Lung microvascular endothelial cell (primary cell): ENCODE results near the gene PTH2R. TPM values are rescaled to one million over a fixed set of nuclear protein-coding genes. Genes with fewer than 3 reads are reported as not detected.
"Not testable (repeated sequence)": the region's sequence is repeated elsewhere in the genome, so short reads cannot be mapped to it uniquely, and the experiment has no call there.

Experiments
- DNase-seq, 2 donors: peaks; one replicate each; pipeline versions ENCODE4 v3.0.0 to v3.0.0-alpha.2; 2010; ENCODE audit warnings: low read depth in 2 of 2
- total RNA-seq: library from RNA; depleted of rRNA; stranded (reverse); fragments of >200 nt; gene quantifications from 2 replicates; pipeline ENCODE4 v1.2.1, GENCODE V29; 2014

PTH2R gene
- total RNA-seq, 1 donor from 2014 or later, result not detected

- peak in 1 of 2 donors; percentile 17 for DNase-seq
Measured at GRCh38 chr2:208392300-208392699, 14.3 kb upstream of the PTH2R start.

- DNase-seq, result not testable (repeated sequence)
Measured at GRCh38 chr2:208396796-208397195, 9.8 kb upstream of the PTH2R start.

DNA sequence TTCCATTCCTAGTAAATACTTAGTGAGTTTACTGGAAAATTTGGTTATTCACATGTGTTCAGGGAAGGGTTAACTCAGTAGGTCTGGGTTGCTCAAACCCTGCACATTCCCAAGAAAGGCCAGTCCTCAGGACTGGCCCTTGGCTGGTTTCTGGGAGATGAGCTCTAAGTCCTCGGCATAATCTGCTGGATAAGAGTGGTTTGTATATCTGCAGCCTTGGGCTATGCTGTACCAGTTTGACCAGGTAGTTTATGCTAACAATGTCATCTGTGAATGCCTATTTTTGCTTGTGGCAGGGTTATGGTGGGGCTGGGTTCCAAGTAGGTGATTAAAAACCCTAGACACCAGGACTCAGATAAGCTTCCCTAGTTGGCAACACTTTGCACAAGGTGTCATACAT lies 7.4 kb upstream of the PTH2R start:
- DNase-seq, result no peak

- DNase-seq, result peak in 1 of 2 donors; percentile 37
Measured at GRCh38 chr2:208407667-208408066, 1.1 kb downstream of the PTH2R start.

DNA sequence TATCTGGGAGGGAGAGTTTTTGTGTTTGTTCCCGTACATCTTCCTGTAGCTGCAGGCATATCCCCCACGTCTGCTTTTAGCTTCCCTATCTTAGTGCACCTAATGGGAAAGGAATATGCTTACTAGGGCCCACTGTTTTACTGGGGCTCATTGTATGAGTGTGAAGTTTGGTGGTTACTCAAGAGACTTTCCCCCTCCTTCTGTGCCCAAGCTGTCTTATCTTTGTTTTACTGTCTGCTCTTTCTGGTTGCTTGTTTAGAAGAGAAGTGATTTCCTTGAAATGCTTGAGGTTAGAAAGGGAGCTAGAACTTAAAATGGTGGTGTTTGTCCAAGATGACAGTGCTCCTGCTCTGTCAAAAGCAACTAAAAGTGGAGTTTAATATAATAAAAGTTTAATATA lies 7.3 kb downstream of the PTH2R start:
- DNase-seq, result no peak

DNA sequence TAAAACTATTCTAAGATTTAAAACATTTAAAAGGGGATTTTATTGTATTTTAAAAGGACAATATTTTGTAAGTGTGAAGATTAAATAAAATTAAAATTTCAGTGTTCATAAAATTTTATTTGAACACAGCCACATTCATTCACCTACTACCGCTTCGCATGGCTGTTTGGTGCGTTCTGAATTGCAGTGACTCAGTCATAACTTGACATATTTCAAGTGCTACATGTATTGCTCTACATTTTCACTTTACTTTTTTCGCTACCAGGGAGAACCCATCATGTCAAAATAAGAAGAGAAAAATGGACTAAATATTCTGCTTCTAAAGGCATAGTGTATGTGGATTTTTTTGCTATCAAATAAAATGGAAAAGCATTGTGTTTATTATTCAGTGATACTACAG lies 8.7 kb downstream of the PTH2R start:
- DNase-seq, result no peak

DNA sequence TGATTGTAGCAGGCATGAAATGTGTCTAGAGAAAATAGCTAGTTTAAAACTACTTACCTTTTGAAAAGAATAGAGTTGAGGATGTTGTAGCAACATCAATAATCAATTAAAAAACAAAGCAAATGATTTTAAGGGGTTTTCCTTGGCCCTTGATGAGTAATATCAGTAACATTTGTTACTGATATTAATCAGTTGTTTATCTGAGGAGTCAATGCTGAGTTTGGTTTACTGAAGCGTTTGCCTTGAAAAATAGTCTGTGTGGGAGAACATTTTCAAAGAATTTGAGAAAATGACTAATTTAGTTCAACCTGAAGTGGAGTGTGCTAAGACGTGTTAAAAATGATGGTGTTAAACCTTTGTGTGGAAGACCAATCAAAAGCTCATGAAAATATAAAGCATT lies 9.3 kb downstream of the PTH2R start:
- DNase-seq, result no peak

- DNase-seq, result no peak
Measured at GRCh38 chr2:208426412-208427045, 19.9 kb downstream of the PTH2R start.

DNA sequence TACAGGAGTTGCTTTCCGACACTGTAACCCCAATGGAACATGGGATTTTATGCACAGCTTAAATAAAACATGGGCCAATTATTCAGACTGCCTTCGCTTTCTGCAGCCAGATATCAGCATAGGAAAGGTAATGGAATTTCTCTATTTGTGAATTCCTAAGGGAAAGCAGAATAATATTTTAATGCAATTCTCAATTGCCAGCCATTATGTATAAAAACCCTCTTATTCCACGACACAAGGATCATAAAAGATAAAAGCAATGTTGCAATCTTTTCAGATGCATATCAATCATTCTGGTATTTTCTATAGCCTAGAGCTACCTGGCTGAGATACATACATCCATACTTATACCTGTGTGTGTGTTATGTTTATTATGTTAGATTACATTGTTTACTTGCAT lies 31.2 kb downstream of the PTH2R start:
- no peak for DNase-seq

DNA sequence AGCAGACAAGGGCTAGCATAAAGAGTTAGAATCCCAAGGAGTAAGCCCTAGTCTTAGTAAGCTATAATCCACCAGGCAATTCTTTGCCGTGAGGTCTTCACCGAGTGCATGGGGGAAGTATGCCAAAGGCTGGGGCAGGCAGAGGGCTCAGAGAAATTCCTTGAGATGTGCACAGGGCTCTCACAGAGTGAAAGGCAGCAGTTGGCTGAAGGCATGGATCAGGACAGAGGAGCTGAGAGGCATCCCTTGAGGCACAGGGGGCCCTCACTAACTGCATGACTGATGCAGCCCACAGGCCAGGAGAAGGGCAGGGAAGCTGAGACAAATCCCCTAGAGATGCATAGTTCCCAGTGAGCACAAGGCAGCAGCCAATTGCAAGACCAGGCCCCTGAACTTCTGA lies 34.1 kb downstream of the PTH2R start:
- DNase-seq, result no peak

- DNase-seq, result no peak
Measured at GRCh38 chr2:208441951-208442350, 35.4 kb downstream of the PTH2R start.

GRCh38 chr2:208447447-208447846 lies 40.9 kb downstream of the PTH2R start:
- DNase-seq, result not testable (repeated sequence)

GRCh38 chr2:208451061-208451460 lies 44.5 kb downstream of the PTH2R start:
- no peak for DNase-seq

DNA sequence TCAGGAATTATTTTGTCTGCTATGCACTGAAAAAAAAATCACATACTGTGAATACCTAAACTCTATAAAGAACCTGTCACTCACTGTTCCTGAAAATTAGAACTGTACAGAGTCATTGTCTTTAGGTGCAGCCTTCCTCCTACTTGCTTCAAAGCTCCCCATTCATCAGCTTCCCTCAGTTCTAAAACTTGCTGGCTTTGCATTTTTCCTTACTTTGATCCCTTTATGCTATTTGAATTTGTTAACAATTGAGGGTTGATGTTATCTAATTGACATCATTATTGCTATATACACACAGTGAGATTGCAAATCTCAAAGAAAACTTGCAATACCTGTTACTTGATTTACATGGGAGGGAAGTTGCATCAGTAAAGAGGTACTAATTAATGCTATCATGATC lies 48.3 kb downstream of the PTH2R start:
- no peak for DNase-seq

DNA sequence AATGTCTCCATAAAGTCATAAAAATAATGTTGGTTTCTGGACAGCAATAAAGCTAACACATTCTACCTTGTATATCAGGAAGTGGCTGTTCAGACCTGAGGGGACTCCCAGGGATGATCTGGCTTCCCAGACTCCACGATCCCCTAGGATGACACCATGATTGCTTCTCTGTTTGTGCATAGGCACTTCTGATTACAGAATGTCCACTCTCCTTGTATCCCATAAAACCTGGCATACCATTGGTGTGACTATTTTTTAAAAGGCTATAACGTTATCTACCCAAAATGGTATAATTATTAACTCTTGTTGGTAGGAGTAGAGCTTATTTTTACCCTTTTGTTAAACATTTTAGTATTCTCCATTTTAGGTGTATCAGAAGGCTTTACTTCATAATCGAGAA lies 57.1 kb downstream of the PTH2R start:
- DNase-seq, result no peak

DNA sequence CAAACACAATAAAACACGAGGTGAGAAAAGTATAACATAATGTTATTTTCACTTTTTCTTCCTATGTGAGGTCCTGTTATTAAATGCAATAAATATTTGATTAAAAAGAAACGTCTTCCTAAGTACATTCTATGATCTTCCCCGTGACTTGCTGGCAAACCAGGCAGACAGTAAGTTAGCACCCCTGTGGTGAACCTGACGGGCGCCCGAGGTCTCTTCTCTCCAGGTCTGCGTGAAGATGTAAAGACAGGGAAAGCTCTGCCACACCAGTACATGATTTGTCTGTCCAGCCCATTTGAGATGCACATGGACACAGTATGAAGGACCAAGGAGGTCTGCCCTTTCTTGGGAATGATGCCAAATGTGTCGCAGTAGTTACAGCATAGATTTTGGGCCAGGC lies 57.6 kb downstream of the PTH2R start:
- no peak for DNase-seq

DNA sequence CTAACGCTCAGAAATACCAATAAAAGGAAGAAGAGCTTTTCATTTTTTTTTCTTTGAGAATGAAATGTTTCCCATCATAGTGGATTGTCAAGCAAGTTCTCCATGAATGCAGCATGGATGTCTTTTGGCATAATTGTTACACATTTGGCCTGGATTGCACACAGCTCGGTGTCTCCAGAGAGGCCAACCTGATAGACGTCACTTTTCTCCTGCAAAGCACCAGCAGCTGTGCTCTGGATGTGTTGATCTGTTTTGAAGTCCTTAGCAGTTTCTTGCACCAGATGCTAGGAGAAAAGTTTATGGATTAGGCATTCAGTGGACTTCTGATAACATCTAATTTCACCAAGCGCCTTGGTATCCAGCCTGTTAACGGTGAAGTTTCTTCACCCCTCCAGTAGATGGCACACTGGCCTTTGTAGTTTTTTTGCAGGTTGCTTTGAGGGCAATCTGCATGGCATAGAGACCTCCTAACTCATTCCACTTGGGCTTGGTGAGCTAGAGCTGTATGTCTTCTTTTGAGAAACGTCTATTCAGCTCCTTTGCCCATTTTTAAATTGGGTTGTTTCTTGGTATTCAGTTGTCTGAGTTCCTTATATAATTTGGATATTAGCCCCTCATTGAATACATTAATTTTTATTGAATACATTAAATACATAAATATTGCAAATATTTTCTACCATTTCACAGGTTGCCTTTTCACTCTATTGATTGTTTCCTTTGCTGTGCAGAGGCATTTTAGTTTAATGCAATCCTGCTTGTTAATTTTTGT lies 59.7 kb downstream of the PTH2R start:
- DNase-seq, result peak; percentile 23 to 36

DNA sequence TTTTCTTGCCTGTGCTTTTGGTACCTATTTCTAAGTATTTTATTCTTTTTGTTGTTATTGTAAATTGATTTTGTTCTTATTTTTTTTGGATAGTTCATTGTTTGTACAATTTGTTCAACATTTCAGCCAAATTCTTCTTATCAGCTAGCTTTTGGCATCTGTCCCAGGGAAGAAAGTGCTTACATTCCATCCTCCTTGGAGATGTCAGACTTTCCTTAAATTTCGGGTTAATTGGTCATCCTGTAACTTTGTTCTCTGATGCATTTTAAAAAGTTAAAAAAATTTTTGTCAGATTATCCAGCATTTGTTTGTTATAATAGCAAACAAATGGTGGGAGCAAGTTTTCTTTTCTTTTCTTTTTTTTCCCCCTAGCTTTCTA lies 60.3 kb downstream of the PTH2R start:
- DNase-seq, result no peak

- no peak for DNase-seq
Measured at GRCh38 chr2:208467564-208467963, 61.0 kb downstream of the PTH2R start.

- no peak for DNase-seq
Measured at GRCh38 chr2:208477741-208478140, 71.1 kb downstream of the PTH2R start.

DNA sequence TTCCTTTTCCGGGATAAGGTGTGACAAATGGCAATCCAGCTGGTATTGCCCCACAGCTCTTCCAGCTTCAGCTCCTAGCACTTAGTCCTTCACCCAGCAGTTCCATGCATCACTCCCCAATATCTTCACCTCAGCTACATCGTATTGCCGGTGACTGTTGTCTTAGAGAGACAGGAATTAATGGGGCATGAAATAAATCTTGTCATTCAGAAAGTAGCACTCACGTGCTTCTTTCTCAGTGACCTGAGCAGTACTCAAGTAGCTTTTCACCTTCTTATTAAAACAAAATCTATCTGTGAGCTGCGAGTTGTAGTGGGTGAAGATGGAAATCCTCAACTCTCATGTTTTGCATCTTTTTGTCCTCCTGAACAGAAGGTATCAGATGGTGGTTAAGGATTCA lies 72.8 kb downstream of the PTH2R start:
- DNase-seq, result no peak

GRCh38 chr2:208481945-208482344 lies 75.4 kb downstream of the PTH2R start:
- not testable (repeated sequence) for DNase-seq

GRCh38 chr2:208482453-208483015 lies 75.9 kb downstream of the PTH2R start:
- DNase-seq, result not testable (repeated sequence)
